ENCODE measurements around the gene SLC6A12. TPM values are rescaled to one million over a fixed set of nuclear protein-coding genes. Genes with fewer than 3 reads are reported as not detected.

The SLC6A12 gene
- polyA plus RNA-seq, 6 donors from 2014 or later, result 1.3 TPM; not detected in 5

GRCh38 chr12:184811-185575 lies 29.0 kb downstream of the SLC6A12 start:
- ATAC-seq (ENCODE audit: low read depth in 2 of 2) (no peak), DNase-seq (no peak)
- Mint-ChIP-seq H3K4me1 (peaks cover 5 to 15% (median 9%) of the 10 kb centered on the region in 3 donors), H3K4me3 (peak overlapping the region in 1 of 8 donors; percentile 48), H3K9me3 (peaks cover 0 to under 1% (median 0%) of the 10 kb centered on the region in 7 donors), H3K27me3 (peaks cover 23 to 35% (median 29%) of the 10 kb centered on the region in 3 donors), H3K36me3 (no peaks in the 10 kb centered on the region), H3K27ac (peak overlapping the region in 1 of 6 donors; percentile 55)

GRCh38 chr12:182381-182892 lies 31.5 kb downstream of the SLC6A12 start:
- peaks cover 18 to 37% (median 28%) of the 10 kb centered on the region in 3 donors for H3K27me3 Mint-ChIP-seq

GRCh38 chr12:181921-182320 lies 32.0 kb downstream of the SLC6A12 start:
- H3K4me1 Mint-ChIP-seq, result peaks cover 8 to 13% (median 9%) of the 10 kb centered on the region in 3 donors
- no peak overlapping the region for H3K27ac Mint-ChIP-seq
- no peaks in the 10 kb centered on the region for H3K9me3 Mint-ChIP-seq
- no peaks in the 10 kb centered on the region for H3K36me3 Mint-ChIP-seq
- peaks cover 17 to 39% (median 28%) of the 10 kb centered on the region in 3 donors for H3K27me3 Mint-ChIP-seq
- H3K4me3 Mint-ChIP-seq, result no peak overlapping the region
- ATAC-seq (ENCODE audit: low read depth in 2 of 2) (no peak), DNase-seq (no peak)

More at GRCh38 chr12:182381-182892, 31.5 kb downstream of the SLC6A12 start:
- no peaks in the 10 kb centered on the region for H3K9me3 Mint-ChIP-seq
- DNase-seq (no peak), ATAC-seq (ENCODE audit: low read depth in 2 of 2) (no peak)
- peaks cover 8 to 13% (median 9%) of the 10 kb centered on the region in 3 donors for H3K4me1 Mint-ChIP-seq
- H3K4me3 Mint-ChIP-seq, result no peak overlapping the region
- H3K36me3 Mint-ChIP-seq, result no peaks in the 10 kb centered on the region
- no peak overlapping the region for H3K27ac Mint-ChIP-seq

GRCh38 chr12:180445-180844 lies 33.5 kb downstream of the SLC6A12 start:
- Mint-ChIP-seq H3K9me3 (no peaks in the 10 kb centered on the region), H3K4me3 (peak overlapping the region in 1 of 8 donors; percentile 40), H3K36me3 (no peaks in the 10 kb centered on the region), H3K27ac (peak overlapping the region in 1 of 6 donors; percentile 32), H3K27me3 (peaks cover 9 to 38% (median 23%) of the 10 kb centered on the region in 3 donors), H3K4me1 (peaks cover 8 to 13% (median 9%) of the 10 kb centered on the region in 3 donors)
- DNase-seq, result no peak
- ATAC-seq (ENCODE audit: low read depth in 2 of 2), result no peak

- Mint-ChIP-seq H3K27me3 (peaks cover 8 to 43% (median 17%) of the 10 kb centered on the region in 3 donors), H3K4me1 (peaks cover 8 to 13% (median 9%) of the 10 kb centered on the region in 3 donors), H3K36me3 (no peaks in the 10 kb centered on the region), H3K9me3 (no peaks in the 10 kb centered on the region), H3K27ac (peak overlapping the region in 2 of 6 donors; percentile 30 to 32), H3K4me3 (no peak overlapping the region)
- DNase-seq (no peak), ATAC-seq (ENCODE audit: low read depth in 2 of 2) (no peak)
Observed at GRCh38 chr12:179885-180284, 34.1 kb downstream of the SLC6A12 start.

GRCh38 chr12:179131-179884 lies 34.6 kb downstream of the SLC6A12 start:
- ATAC-seq (ENCODE audit: low read depth in 2 of 2), result no peak
- peak overlapping the region in 1 of 8 donors; percentile 74 for H3K4me3 Mint-ChIP-seq

GRCh38 chr12:178829-179109 lies 35.2 kb downstream of the SLC6A12 start:
- peaks cover 5 to 49% (median 19%) of the 10 kb centered on the region in 3 donors for H3K27me3 Mint-ChIP-seq

More at GRCh38 chr12:179131-179884, 34.6 kb downstream of the SLC6A12 start:
- peaks cover 8 to 13% (median 9%) of the 10 kb centered on the region in 3 donors for H3K4me1 Mint-ChIP-seq
- no peaks in the 10 kb centered on the region for H3K9me3 Mint-ChIP-seq
- peak overlapping the region in 1 of 6 donors; percentile 59 for H3K27ac Mint-ChIP-seq
- H3K36me3 Mint-ChIP-seq, result no peaks in the 10 kb centered on the region
- peaks cover 5 to 46% (median 14%) of the 10 kb centered on the region in 3 donors for H3K27me3 Mint-ChIP-seq
- no peak for DNase-seq

GRCh38 chr12:177980-178828 lies 35.8 kb downstream of the SLC6A12 start:
- Mint-ChIP-seq H3K4me1 (peaks cover 8 to 13% (median 9%) of the 10 kb centered on the region in 3 donors), H3K27ac (peak overlapping the region in 1 of 6 donors; percentile 28), H3K4me3 (no peak overlapping the region), H3K9me3 (no peaks in the 10 kb centered on the region), H3K27me3 (peaks cover 4 to 50% (median 21%) of the 10 kb centered on the region in 3 donors), H3K36me3 (no peaks in the 10 kb centered on the region)
- no peak for DNase-seq
- ATAC-seq (ENCODE audit: low read depth in 2 of 2), result no peak

More at GRCh38 chr12:178829-179109, 35.2 kb downstream of the SLC6A12 start:
- ATAC-seq (ENCODE audit: low read depth in 2 of 2), result no peak
- Mint-ChIP-seq H3K9me3 (no peaks in the 10 kb centered on the region), H3K4me1 (peaks cover 8 to 13% (median 9%) of the 10 kb centered on the region in 3 donors), H3K36me3 (no peaks in the 10 kb centered on the region), H3K27ac (peak overlapping the region in 1 of 6 donors; percentile 59), H3K4me3 (peak overlapping the region in 1 of 8 donors; percentile 74)
- no peak for DNase-seq

GRCh38 chr12:177336-177979 lies 36.5 kb downstream of the SLC6A12 start:
- DNase-seq (no peak), ATAC-seq (ENCODE audit: low read depth in 2 of 2) (no peak)
- Mint-ChIP-seq H3K27ac (peak overlapping the region in 1 of 6 donors; percentile 28), H3K36me3 (no peaks in the 10 kb centered on the region), H3K4me3 (no peak overlapping the region), H3K9me3 (no peaks in the 10 kb centered on the region), H3K4me1 (peaks cover 8 to 13% (median 9%) of the 10 kb centered on the region in 3 donors), H3K27me3 (peaks cover 0 to 49% (median 27%) of the 10 kb centered on the region in 3 donors)

- Mint-ChIP-seq H3K4me1 (peaks cover 8 to 13% (median 9%) of the 10 kb centered on the region in 3 donors), H3K27ac (no peak overlapping the region), H3K9me3 (no peaks in the 10 kb centered on the region), H3K4me3 (no peak overlapping the region), H3K27me3 (peaks cover 0 to 51% (median 33%) of the 10 kb centered on the region in 3 donors), H3K36me3 (no peaks in the 10 kb centered on the region)
- no peak for ATAC-seq (ENCODE audit: low read depth in 2 of 2)
- no peak for DNase-seq
Observed at GRCh38 chr12:176321-177181, 37.4 kb downstream of the SLC6A12 start.

- Mint-ChIP-seq H3K27me3 (peaks cover 0 to 59% (median 41%) of the 10 kb centered on the region in 3 donors), H3K9me3 (no peaks in the 10 kb centered on the region), H3K27ac (no peak overlapping the region), H3K4me1 (peaks cover 8 to 9% (median 9%) of the 10 kb centered on the region in 3 donors), H3K4me3 (no peak overlapping the region), H3K36me3 (no peaks in the 10 kb centered on the region)
- DNase-seq (no peak), ATAC-seq (ENCODE audit: low read depth in 2 of 2) (no peak)
Observed at GRCh38 chr12:175759-176158, 38.2 kb downstream of the SLC6A12 start.

GRCh38 chr12:175250-175649 lies 38.7 kb downstream of the SLC6A12 start:
- no peak for ATAC-seq (ENCODE audit: low read depth in 2 of 2)
- Mint-ChIP-seq H3K36me3 (no peaks in the 10 kb centered on the region), H3K9me3 (no peaks in the 10 kb centered on the region), H3K4me3 (no peak overlapping the region), H3K4me1 (peaks cover 5 to 6% (median 5%) of the 10 kb centered on the region in 3 donors), H3K27me3 (peaks cover 0 to 60% (median 41%) of the 10 kb centered on the region in 3 donors), H3K27ac (no peak overlapping the region)
- no peak for DNase-seq
